HG03342 (cell line): Measurements from ENCODE around the gene TCTN3.
"Not testable (repeated sequence)": the region's sequence is repeated elsewhere in the genome, so short reads cannot be mapped to it uniquely, and the experiment has no call there.

ENCODE experiments used
- ATAC-seq: cut with Tn5 transposase; IDR thresholded peaks from one replicate; pipeline ENCODE4 v1.9.1; 2021; ENCODE audit warnings: mild to moderate bottlenecking, moderate library complexity; ENCODE audit not compliant: unreplicated experiment

Gene TCTN3

GRCh38 chr10:95635319-95635733 lies 58.4 kb downstream of the TCTN3 start:
- no peak for ATAC-seq

- no peak for ATAC-seq
Measured at GRCh38 chr10:95628786-95629185, 64.9 kb downstream of the TCTN3 start.

GRCh38 chr10:95626500-95626899 lies 67.2 kb downstream of the TCTN3 start:
- ATAC-seq = no peak

- not testable (repeated sequence) for ATAC-seq
Measured at GRCh38 chr10:95620415-95620814, 73.3 kb downstream of the TCTN3 start.

- no peak for ATAC-seq
Measured at GRCh38 chr10:95618101-95618500, 75.6 kb downstream of the TCTN3 start.

GRCh38 chr10:95616446-95616845 lies 77.3 kb downstream of the TCTN3 start:
- no peak for ATAC-seq
